ENCODE results near the gene NAGS.

- TF ChIP-seq, protein P1, sequence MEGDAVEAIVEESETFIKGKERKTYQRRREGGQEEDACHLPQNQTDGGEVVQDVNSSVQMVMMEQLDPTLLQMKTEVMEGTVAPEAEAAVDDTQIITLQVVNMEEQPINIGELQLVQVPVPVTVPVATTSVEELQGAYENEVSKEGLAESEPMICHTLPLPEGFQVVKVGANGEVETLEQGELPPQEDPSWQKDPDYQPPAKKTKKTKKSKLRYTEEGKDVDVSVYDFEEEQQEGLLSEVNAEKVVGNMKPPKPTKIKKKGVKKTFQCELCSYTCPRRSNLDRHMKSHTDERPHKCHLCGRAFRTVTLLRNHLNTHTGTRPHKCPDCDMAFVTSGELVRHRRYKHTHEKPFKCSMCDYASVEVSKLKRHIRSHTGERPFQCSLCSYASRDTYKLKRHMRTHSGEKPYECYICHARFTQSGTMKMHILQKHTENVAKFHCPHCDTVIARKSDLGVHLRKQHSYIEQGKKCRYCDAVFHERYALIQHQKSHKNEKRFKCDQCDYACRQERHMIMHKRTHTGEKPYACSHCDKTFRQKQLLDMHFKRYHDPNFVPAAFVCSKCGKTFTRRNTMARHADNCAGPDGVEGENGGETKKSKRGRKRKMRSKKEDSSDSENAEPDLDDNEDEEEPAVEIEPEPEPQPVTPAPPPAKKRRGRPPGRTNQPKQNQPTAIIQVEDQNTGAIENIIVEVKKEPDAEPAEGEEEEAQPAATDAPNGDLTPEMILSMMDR (IDR thresholded peaks at IDR 0.05; ENCODE audit: borderline replicate concordance, extremely low read depth, low read length, poor library complexity, severe bottlenecking): no peak
- no peak for TF ChIP-seq EZH2 (IDR thresholded peaks at IDR 0.05; ENCODE audit: borderline replicate concordance, low read depth, low read length, severe bottlenecking)
These were observed 48.2 kb upstream of the NAGS start for GRCh38 chr17:43956222-43956621.
